Stomach (tissue), 4 donors: ENCODE results near the gene TMSB15A.

Experiments used
- EP300 ChIP-seq: sonication (generic); formaldehyde crosslinking; IDR thresholded peaks from one replicate; pipeline ENCODE4 v1.6.1; 2017; ENCODE audit warnings: antibody characterized with exemption
- POLR2A ChIP-seq, 4 donors: fragments of 450-650 bp; IDR thresholded peaks; one replicate each; pipeline ENCODE4 v1.6.1; 2016; ENCODE audit warnings: antibody characterized with exemption in 4 of 4, control low read depth in 2 of 4, mild to moderate bottlenecking in 1 of 4, moderate library complexity in 1 of 4
- POLR2AphosphoS5 ChIP-seq, 3 donors: sonication (generic); formaldehyde crosslinking; IDR thresholded peaks; one replicate each; pipeline ENCODE4 v1.6.1; 2016; ENCODE audit warnings: antibody characterized with exemption in 3 of 3
- TF ChIP-seq, protein P1 (sequence below), 7 experiments: fragments of 450-650 bp in 4 of 7; fragments of 200-600 bp in 3 of 7; sonication (generic) in 3 of 7; IDR thresholded peaks; one replicate each; pipeline ENCODE4 v1.5.1; 2016 to 2019; ENCODE audit warnings: antibody characterized with exemption in 7 of 7, control low read depth in 2 of 7, mild to moderate bottlenecking in 1 of 7

- TF ChIP-seq, protein P1, sequence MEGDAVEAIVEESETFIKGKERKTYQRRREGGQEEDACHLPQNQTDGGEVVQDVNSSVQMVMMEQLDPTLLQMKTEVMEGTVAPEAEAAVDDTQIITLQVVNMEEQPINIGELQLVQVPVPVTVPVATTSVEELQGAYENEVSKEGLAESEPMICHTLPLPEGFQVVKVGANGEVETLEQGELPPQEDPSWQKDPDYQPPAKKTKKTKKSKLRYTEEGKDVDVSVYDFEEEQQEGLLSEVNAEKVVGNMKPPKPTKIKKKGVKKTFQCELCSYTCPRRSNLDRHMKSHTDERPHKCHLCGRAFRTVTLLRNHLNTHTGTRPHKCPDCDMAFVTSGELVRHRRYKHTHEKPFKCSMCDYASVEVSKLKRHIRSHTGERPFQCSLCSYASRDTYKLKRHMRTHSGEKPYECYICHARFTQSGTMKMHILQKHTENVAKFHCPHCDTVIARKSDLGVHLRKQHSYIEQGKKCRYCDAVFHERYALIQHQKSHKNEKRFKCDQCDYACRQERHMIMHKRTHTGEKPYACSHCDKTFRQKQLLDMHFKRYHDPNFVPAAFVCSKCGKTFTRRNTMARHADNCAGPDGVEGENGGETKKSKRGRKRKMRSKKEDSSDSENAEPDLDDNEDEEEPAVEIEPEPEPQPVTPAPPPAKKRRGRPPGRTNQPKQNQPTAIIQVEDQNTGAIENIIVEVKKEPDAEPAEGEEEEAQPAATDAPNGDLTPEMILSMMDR (IDR thresholded peaks at IDR 0.05): no peak
- TF ChIP-seq POLR2A (IDR thresholded peaks at IDR 0.05) (no peak), EP300 (no peak), POLR2AphosphoS5 (IDR thresholded peaks at IDR 0.05) (no peak)
Observed at GRCh38 chrX:102515975-102516941, at the start of gene TMSB15A.
